B cell (primary cell): ENCODE measurements around the gene IQSEC3.

Experiments used
- CTCF ChIP-seq: fragments of 200-600 bp; IDR thresholded peaks from one replicate; pipeline ENCODE4 v1.8.0; 2022; ENCODE audit warnings: antibody characterized with exemption, mild to moderate bottlenecking
- EZH2 ChIP-seq: IDR thresholded peaks from 2 replicates; pipeline ENCODE4 v1.6.1; 2012; ENCODE audit warnings: borderline replicate concordance, low read depth, mild to moderate bottlenecking, moderate library complexity, low read length; ENCODE audit not compliant: insufficient read depth, poor library complexity, severe bottlenecking

GRCh38 chr12:197911-198695 is 131.5 kb downstream of the IQSEC3 start:
- TF ChIP-seq CTCF (no peak), EZH2 (no peak)
